ENCODE measurements around the gene PCBP3.

The PCBP3 gene

GRCh38 chr21:45871616-45872236 lies 228.2 kb downstream of the PCBP3 start:
- H3K4me3 ChIP-seq (replicated peaks; ENCODE audit: low read depth, low read length): no peak overlapping the region
- no peak for DNase-seq (ENCODE audit: extremely low read depth, low read depth)
- TF ChIP-seq CTCF (IDR thresholded peaks at IDR 0.05; ENCODE audit: low read depth, low read length, missing control alignments): no peak

GRCh38 chr21:45872471-45872870 lies 228.9 kb downstream of the PCBP3 start:
- TF ChIP-seq CTCF (IDR thresholded peaks at IDR 0.05; ENCODE audit: low read depth, low read length, missing control alignments): no peak

GRCh38 chr21:45872902-45873301 lies 229.4 kb downstream of the PCBP3 start:
- H3K4me3 ChIP-seq (replicated peaks; ENCODE audit: low read depth, low read length): no peak overlapping the region
- no peak for TF ChIP-seq CTCF (IDR thresholded peaks at IDR 0.05; ENCODE audit: low read depth, low read length, missing control alignments)
- no peak for DNase-seq (ENCODE audit: extremely low read depth, low read depth)

More at GRCh38 chr21:45872471-45872870, 228.9 kb downstream of the PCBP3 start:
- no peak for DNase-seq (ENCODE audit: extremely low read depth, low read depth)
- H3K4me3 ChIP-seq (replicated peaks; ENCODE audit: low read depth, low read length): no peak overlapping the region

- no peak overlapping the region for H3K4me3 ChIP-seq (replicated peaks; ENCODE audit: low read depth, low read length)
- no peak for DNase-seq (ENCODE audit: extremely low read depth, low read depth)
- no peak for TF ChIP-seq CTCF (IDR thresholded peaks at IDR 0.05; ENCODE audit: low read depth, low read length, missing control alignments)
These were observed 229.9 kb downstream of the PCBP3 start for GRCh38 chr21:45873418-45873817.

GRCh38 chr21:45873866-45874265 lies 230.3 kb downstream of the PCBP3 start:
- no peak for DNase-seq (ENCODE audit: extremely low read depth, low read depth)
- no peak for TF ChIP-seq CTCF (IDR thresholded peaks at IDR 0.05; ENCODE audit: low read depth, low read length, missing control alignments)
- no peak overlapping the region for H3K4me3 ChIP-seq (replicated peaks; ENCODE audit: low read depth, low read length)

- TF ChIP-seq CTCF (IDR thresholded peaks at IDR 0.05; ENCODE audit: low read depth, low read length, missing control alignments): no peak
- peak overlapping the region; percentile 34 for H3K4me3 ChIP-seq (replicated peaks; ENCODE audit: low read depth, low read length)
- peak; percentile 83 for DNase-seq (ENCODE audit: extremely low read depth, low read depth)
These were observed 231.3 kb downstream of the PCBP3 start for GRCh38 chr21:45874716-45875415.

All from HFF-Myc (cell line).